HepG2 (cell line): ENCODE data around the gene IFNK. TPM values are rescaled to one million over a fixed set of nuclear protein-coding genes. Genes with fewer than 3 reads are reported as not detected.
"Not testable (repeated sequence)": the region's sequence is repeated elsewhere in the genome, so short reads cannot be mapped to it uniquely, and the experiment has no call there.

Source experiments
- ATAC-seq: fragments of 200-7000 bp; cut with Tn5 transposase; 3 replicates; pipeline ENCODE4 v1.9.1; 2020; ENCODE audit warnings: mild to moderate bottlenecking, moderate library complexity
- BruUV-seq: library from RNA; stranded (reverse); fragments of 400-500 nt; replicated peaks from 2 replicates; lab custom pipeline; 2021; lab: Mats Ljungman, UMichigan
- CTCF ChIA-PET: fragments of 300-600 bp; formaldehyde crosslinking; extraction: SDS; loops from one replicate; lab custom pipeline; 2021; ENCODE audit warnings: low total read pairs, inconsistent platforms, low intra/inter-chr PET ratio; lab: Yijun Ruan, JAX
- POLR2A ChIA-PET: fragments of 350-600 bp; sonication (Branson Sonifier 250); formaldehyde crosslinking; loops from one replicate; lab custom pipeline; 2020; ENCODE audit warnings: antibody characterized with exemption, inconsistent platforms; lab: Yijun Ruan, JAX
- DNase-seq: peaks from one replicate; pipeline ENCODE4 v3.0.0-alpha.2; 2015; ENCODE audit warnings: low spot score
- FAIRE-seq: peaks from 3 replicates; lab custom pipeline; 2011; peaks lifted over from hg19 to GRCh38; lab: Jason Lieb, UNC
- H2AFZ ChIP-seq: one replicate; pipeline ENCODE4 v1.6.1; 2011; ENCODE audit warnings: low read length, inconsistent platforms
- H3K27ac ChIP-seq: fragments of 300-600 bp; 3 replicates; pipeline ENCODE4 v1.8.0; 2011; ENCODE audit warnings: mixed run types, mild to moderate bottlenecking, mixed read lengths, low read length, inconsistent platforms; ENCODE audit not compliant: insufficient read depth; ENCODE audit errors: extremely low read length
- H3K27me3 ChIP-seq, 2 experiments: fragments of 200-600 bp in 1 of 2; 2 replicates in 1 of 2; 3 replicates in 1 of 2; pipeline versions ENCODE4 v1.6.0 to v1.8.0; 2011; ENCODE audit warnings: low read length in 2 of 2, mild to moderate bottlenecking in 2 of 2, moderate library complexity in 2 of 2, inconsistent platforms in 1 of 2; ENCODE audit not compliant: insufficient read depth in 2 of 2, control insufficient read depth in 1 of 2
- H3K36me3 ChIP-seq, 2 experiments: fragments of 200-600 bp in 1 of 2; replicated peaks in 1 of 2; 2 replicates in 1 of 2; 3 replicates in 1 of 2; pipeline versions ENCODE4 v1.5.1 to v1.8.0; 2011; ENCODE audit warnings: low read length in 2 of 2, inconsistent platforms in 1 of 2; ENCODE audit not compliant: insufficient read depth in 2 of 2, control insufficient read depth in 1 of 2
- H3K4me1 ChIP-seq: 2 replicates; pipeline ENCODE4 v1.5.1; 2012; ENCODE audit warnings: low read length, inconsistent platforms; ENCODE audit not compliant: insufficient read depth
- H3K4me2 ChIP-seq: 2 replicates; pipeline ENCODE4 v1.6.0; 2011; ENCODE audit warnings: low read depth, low read length, inconsistent platforms
- H3K4me3 ChIP-seq, 3 experiments: fragments of 200-600 bp in 1 of 3; sonication (generic), shearing (Covaris generic) in 1 of 3; replicated peaks in 1 of 3; 2 replicates each; pipeline ENCODE4 v1.5.1; 2011 to 2016; ENCODE audit warnings: low read length in 3 of 3, inconsistent platforms in 2 of 3, low read depth in 2 of 3, mild to moderate bottlenecking in 2 of 3, control low read depth in 1 of 3, mixed read lengths in 1 of 3; ENCODE audit not compliant: insufficient read depth in 1 of 3
- H3K79me2 ChIP-seq: one replicate; pipeline ENCODE4 v1.6.1; 2011; ENCODE audit warnings: low read length, inconsistent platforms; ENCODE audit not compliant: insufficient read depth
- H3K9ac ChIP-seq: 2 replicates; pipeline ENCODE4 v1.6.0; 2011; ENCODE audit warnings: mild to moderate bottlenecking, low read depth, low read length, inconsistent platforms; ENCODE audit not compliant: insufficient read depth
- H3K9me3 ChIP-seq: 2 replicates; pipeline ENCODE4 v1.5.1; 2012; ENCODE audit warnings: mild to moderate bottlenecking, low read length
- H4K20me1 ChIP-seq: 2 replicates; pipeline ENCODE4 v1.6.0; 2011; ENCODE audit warnings: inconsistent platforms, mild to moderate bottlenecking, low read length, moderate library complexity; ENCODE audit not compliant: insufficient read depth
- CREB3 ChIP-seq: sonication (generic); formaldehyde crosslinking; IDR thresholded peaks from 2 replicates; pipeline ENCODE4 v1.5.0; 2020; ENCODE audit warnings: missing genetic modification reagents
- DR1 ChIP-seq: sonication (generic); formaldehyde crosslinking; IDR thresholded peaks from 2 replicates; pipeline ENCODE4 v1.8.0; 2021; ENCODE audit warnings: mild to moderate bottlenecking, missing genetic modification reagents, inconsistent platforms
- GATA4 ChIP-seq: sonication (generic); IDR thresholded peaks from 2 replicates; pipeline ENCODE4 v1.6.1; 2016; ENCODE audit warnings: antibody characterized with exemption, low read depth, borderline replicate concordance
- HES4 ChIP-seq: sonication (generic); formaldehyde crosslinking; IDR thresholded peaks from 2 replicates; pipeline ENCODE4 v1.9.0; 2021; ENCODE audit warnings: mild to moderate bottlenecking, missing genetic modification reagents, borderline replicate concordance
- HNRNPL ChIP-seq: fragments of 200-400 bp; formaldehyde crosslinking; IDR thresholded peaks from 2 replicates; pipeline ENCODE4 v1.6.1; 2017; ENCODE audit warnings: mild to moderate bottlenecking, low read depth, low read length
- IRF2 ChIP-seq: IDR thresholded peaks from 2 replicates; pipeline ENCODE4 v1.6.1; 2018; ENCODE audit warnings: missing genetic modification reagents, missing compliant biosample characterization
- PHF8 ChIP-seq: sonication (generic); formaldehyde crosslinking; IDR thresholded peaks from 2 replicates; pipeline ENCODE4 v1.5.0; 2020; ENCODE audit warnings: missing genetic modification reagents
- RELA ChIP-seq: sonication (generic); formaldehyde crosslinking; IDR thresholded peaks from 2 replicates; pipeline ENCODE4 v1.4.0; 2020; ENCODE audit warnings: missing genetic modification reagents
- SP4 ChIP-seq: sonication (generic); formaldehyde crosslinking; IDR thresholded peaks from 2 replicates; pipeline ENCODE4 v1.8.1; 2023; ENCODE audit warnings: mild to moderate bottlenecking, missing genetic modification reagents
- TAF1 ChIP-seq: sonication (generic); formaldehyde crosslinking; IDR thresholded peaks from 2 replicates; pipeline ENCODE4 v1.4.0; 2020; ENCODE audit warnings: missing genetic modification reagents
- TRIM22 ChIP-seq: fragments of 450-650 bp; IDR thresholded peaks from 2 replicates; pipeline ENCODE4 v1.6.1; 2017
- ZBTB21 ChIP-seq: sonication (generic); formaldehyde crosslinking; IDR thresholded peaks from 2 replicates; pipeline ENCODE4 v1.4.0; 2020; ENCODE audit warnings: missing genetic modification reagents
- ZNF576 ChIP-seq: sonication (generic); formaldehyde crosslinking; IDR thresholded peaks from 2 replicates; pipeline ENCODE4 v1.4.0; 2020; ENCODE audit warnings: mild to moderate bottlenecking, missing genetic modification reagents
- ZNF710 ChIP-seq: sonication (generic); formaldehyde crosslinking; IDR thresholded peaks from 2 replicates; pipeline ENCODE4 v1.5.0; 2020; ENCODE audit warnings: mild to moderate bottlenecking, missing genetic modification reagents, borderline replicate concordance
- WGBS: methylation state at CpG from one replicate; pipeline ENCODE4 v1.1.6; 2017; ENCODE audit warnings: low lambda C conversion rate; 5-methylcytosine and 5-hydroxymethylcytosine counted together
- in situ Hi-C: cut with HindIII; loops from 2 replicates; pipeline ENCODE4 v1.10.0; 2017; ENCODE audit warnings: low pct_unique_long_range_greater_than_20kb; ENCODE audit not compliant: extremely low pct_ligation_motif_present
- intact Hi-C: fragments of 100-400 bp; cut with micrococcal nuclease; formaldehyde crosslinking; loops from one replicate; pipeline ENCODE4 v1.10.0; 2022; ENCODE audit not compliant: unreplicated experiment
- polyA plus RNA-seq, 8 experiments: library from polyadenylated mRNA; depleted of rRNA in 3 of 8; stranded (reverse) in 7 of 8; unstranded in 1 of 8; fragments of >200 nt; fragmentation: Illumina TruSeq in 4 of 8; extraction: Trizol in 4 of 8; gene quantifications; 2 replicates each; pipeline versions ENCODE4 v1.2.1 to v1.2.3, GENCODE V29; 2011 to 2016; ENCODE audit warnings: low read depth in 4 of 8, missing spikeins in 1 of 8, mixed read lengths in 1 of 8; ENCODE audit not compliant: insufficient read depth in 1 of 8
- total RNA-seq, 5 experiments: library from RNA; depleted of rRNA; stranded (reverse); fragments of >200 nt; fragmentation: Illumina TruSeq; extraction: Trizol; gene quantifications; 2 replicates each; pipeline ENCODE4 v1.2.3, GENCODE V29; 2016; ENCODE audit warnings: low read depth in 1 of 5

The IFNK gene
- total and polyA plus RNA-seq, 2 of the 13 experiments (the other 11 are each of a cell fraction or from before 2014, with no cell fraction given): not detected

DNA sequence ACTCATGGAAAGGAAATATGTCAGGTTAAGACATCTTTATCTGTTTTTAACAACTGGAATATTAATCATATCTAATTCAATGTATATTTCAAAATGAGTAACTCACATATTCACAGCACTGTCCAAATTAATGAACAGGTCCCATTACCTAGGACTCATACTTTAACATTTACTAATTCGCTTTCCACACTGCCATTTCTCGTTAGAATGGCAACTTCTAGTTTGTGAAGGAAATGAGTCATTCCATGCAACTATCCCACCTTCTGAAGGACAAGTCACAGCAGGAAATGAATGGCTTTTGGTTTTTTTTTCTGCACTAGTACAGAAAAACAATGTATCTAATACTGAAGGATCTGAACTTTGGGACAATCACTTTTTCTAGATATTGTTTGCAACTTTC is 24.6 kb upstream of the IFNK start:
- Histone ChIP-seq H3K79me2 (no peaks in the 10 kb centered on the region), H3K27me3 (no peaks in the 10 kb centered on the region; a peak in 1 of 5 replicates), H3K9ac (no peak overlapping the region), H3K9me3 (no peaks in the 10 kb centered on the region), H3K4me3 (no peak overlapping the region), H3K36me3 (no peaks in the 10 kb centered on the region), H2AFZ (no peak overlapping the region), H4K20me1 (no peaks in the 10 kb centered on the region), H3K27ac (no peak overlapping the region), H3K4me2 (no peak overlapping the region), H3K4me1 (no peaks in the 10 kb centered on the region)
- no peak for TF ChIP-seq HES4
- no peak for TF ChIP-seq HNRNPL
- TF ChIP-seq IRF2 (CRISPR knock-in tag): no peak
- no peak for TF ChIP-seq RELA (CRISPR knock-in tag)
- no peak for TF ChIP-seq TAF1 (CRISPR knock-in tag)
- TF ChIP-seq TRIM22: no peak
- TF ChIP-seq PHF8: no peak
- TF ChIP-seq ZNF576 (CRISPR knock-in tag): no peak
- TF ChIP-seq DR1 (CRISPR knock-in tag): no peak
- no peak for TF ChIP-seq GATA4
- no peak for TF ChIP-seq ZBTB21
- no peak for TF ChIP-seq ZNF710 (CRISPR knock-in tag)
- no peak for TF ChIP-seq SP4
- TF ChIP-seq CREB3: no peak
- FAIRE-seq: no peak
- DNase-seq: no peak
- ChIA-PET POLR2A (no interaction called here), CTCF (no interaction called here)
- 6% methylated on average over 2 of the region's 2 CpGs for WGBS
- intact Hi-C loops: no loop called here
- no peak for ATAC-seq
- in situ Hi-C loops: no loop called here
- BruUV-seq: no TSS peak

DNA sequence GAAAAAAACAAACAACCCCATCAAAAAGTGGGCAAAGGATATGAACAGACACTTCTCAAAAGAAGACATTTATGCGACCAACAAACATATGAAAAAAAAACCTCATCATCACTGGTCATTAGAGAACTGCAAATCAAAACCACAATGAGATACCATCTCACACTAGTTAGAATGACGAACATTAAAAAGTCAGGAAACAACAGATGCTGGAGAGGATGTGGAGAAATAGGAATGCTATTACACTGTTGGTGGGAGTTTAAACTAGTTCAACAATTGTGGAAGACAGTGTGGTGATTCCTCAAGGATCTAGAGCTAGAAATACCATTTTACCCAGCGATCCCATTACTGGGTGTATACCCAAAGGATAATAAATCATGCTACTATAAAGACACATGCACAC is 23.2 kb upstream of the IFNK start:
- intact Hi-C loops, H3K4me2 ChIP-seq, H3K4me1 ChIP-seq, H3K4me3 ChIP-seq, H3K9me3 ChIP-seq, H3K27me3 ChIP-seq, ATAC-seq, H3K27ac ChIP-seq, H2AFZ ChIP-seq, FAIRE-seq, DNase-seq, in situ Hi-C loops, CTCF ChIA-PET, H3K36me3 ChIP-seq, H4K20me1 ChIP-seq, H3K79me2 ChIP-seq, BruUV-seq, POLR2A ChIA-PET, H3K9ac ChIP-seq: not testable (repeated sequence)
- WGBS: 31% methylated on average over 3 of the region's 3 CpGs
